Gastrocnemius medialis (tissue), 4 donors: ENCODE measurements around the gene ERCC4.

Source experiments
- CTCF ChIP-seq, 5 experiments: fragments of 450-650 bp in 3 of 5; fragments of 200-600 bp in 2 of 5; sonication (generic) in 2 of 5; IDR thresholded peaks in 4 of 5; conservative IDR thresholded peaks in 1 of 5; 1 replicate in 4 of 5; 2 replicates in 1 of 5; pipeline ENCODE4 v1.5.1; 2016 to 2019; ENCODE audit warnings: antibody characterized with exemption in 5 of 5, mild to moderate bottlenecking in 3 of 5, moderate library complexity in 3 of 5
- POLR2A ChIP-seq, 2 donors: fragments of 450-650 bp; IDR thresholded peaks; one replicate each; pipeline ENCODE4 v1.6.1; 2017; ENCODE audit warnings: antibody characterized with exemption in 2 of 2, mild to moderate bottlenecking in 2 of 2, moderate library complexity in 2 of 2

GRCh38 chr16:13886608-13887007, 33.3 kb upstream of the ERCC4 start:
- TF ChIP-seq CTCF (IDR thresholded peaks at IDR 0.05 in 4 of 5, conservative IDR thresholded peaks at IDR 0.05 in 1 of 5) (no peak), POLR2A (IDR thresholded peaks at IDR 0.05) (no peak)
